Occipital lobe (tissue), 2 donors: Measurements from ENCODE around the gene ATP8B4. TPM values are rescaled to one million over a fixed set of nuclear protein-coding genes. Genes with fewer than 3 reads are reported as not detected.
"Not testable (repeated sequence)": the region's sequence is repeated elsewhere in the genome, so short reads cannot be mapped to it uniquely, and the experiment has no call there.

ENCODE experiments used
- DNase-seq: peaks from one replicate; lab custom pipeline; 2025; lab: John Stamatoyannopoulos, UW
- total RNA-seq: library from RNA; depleted of rRNA; stranded (reverse); fragments of >200 nt; gene quantifications from one replicate; pipeline ENCODE4 v1.2.3, GENCODE V29; 2014

Gene ATP8B4
- total RNA-seq, 1 donor from 2014 or later, result 6.6 TPM

GRCh38 chr15:50017522-50017921, 101.5 kb downstream of the ATP8B4 start:
- DNase-seq, result no peak

- DNase-seq, result no peak
Measured at GRCh38 chr15:50016951-50017350, 102.1 kb downstream of the ATP8B4 start.

DNA sequence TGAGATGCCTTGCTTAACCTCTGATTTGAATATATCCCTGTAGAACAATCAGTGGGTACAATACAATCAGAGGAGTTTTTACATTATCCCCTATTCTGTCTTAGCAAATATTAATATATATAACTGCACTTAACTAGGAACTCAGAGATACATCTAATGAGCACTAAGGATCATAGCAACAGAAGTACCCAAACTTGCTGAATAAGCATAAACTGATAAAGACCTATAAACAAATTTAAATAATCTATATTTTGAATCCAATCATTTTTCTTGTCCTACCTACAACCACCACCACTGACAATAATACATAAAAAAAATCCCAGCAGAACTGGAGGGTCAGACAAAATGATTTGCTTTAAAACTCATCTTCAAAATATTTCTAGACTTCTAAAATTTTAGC, 106.2 kb downstream of the ATP8B4 start:
- DNase-seq, result no peak

DNA sequence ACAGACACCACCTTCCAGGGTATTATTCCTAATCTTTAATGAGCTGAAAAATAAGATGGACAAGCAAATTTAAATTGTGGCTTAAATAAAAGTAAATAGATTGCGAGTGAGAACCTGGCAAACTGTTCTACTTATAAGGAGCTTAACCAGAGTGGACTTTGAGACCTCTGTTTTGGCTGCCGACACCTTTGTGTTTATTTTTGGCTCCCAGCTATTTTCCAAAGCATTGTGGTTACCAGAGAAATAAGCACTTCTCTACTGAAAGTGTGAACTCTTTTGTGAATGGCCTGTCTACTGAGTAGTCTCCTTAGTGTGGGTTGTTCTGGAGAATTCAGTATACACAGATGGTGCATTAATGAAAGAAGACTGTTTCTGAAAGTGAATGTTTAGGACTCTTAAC, 109.4 kb downstream of the ATP8B4 start:
- no peak for DNase-seq

DNA sequence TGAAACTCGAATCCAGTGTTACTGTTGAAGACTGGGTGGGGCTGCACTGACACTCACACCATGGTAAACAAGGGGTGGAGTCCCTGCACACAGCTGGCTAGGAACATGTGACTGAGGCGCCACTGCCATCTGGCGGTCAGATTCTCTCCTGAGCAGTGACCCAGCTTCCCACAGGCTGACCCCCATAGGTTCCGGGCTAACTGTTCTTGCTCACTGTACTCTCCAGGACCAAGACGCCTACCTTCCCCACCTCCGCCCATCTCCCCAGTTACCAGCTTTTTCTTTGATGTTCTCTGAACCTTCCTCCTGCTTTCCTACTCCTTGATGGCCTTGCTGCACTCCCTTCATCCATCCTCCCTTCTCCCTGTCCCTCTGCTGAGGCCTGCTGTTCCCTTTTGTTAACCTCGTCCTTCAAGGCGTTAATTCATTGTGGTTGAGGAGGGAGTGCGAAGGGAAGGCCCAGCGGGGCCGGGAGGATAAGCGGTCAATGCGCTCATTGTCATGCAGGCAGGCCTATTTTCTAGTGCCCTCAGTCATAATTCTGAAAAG, 115.2 kb downstream of the ATP8B4 start:
- DNase-seq, result peak; percentile 63

DNA sequence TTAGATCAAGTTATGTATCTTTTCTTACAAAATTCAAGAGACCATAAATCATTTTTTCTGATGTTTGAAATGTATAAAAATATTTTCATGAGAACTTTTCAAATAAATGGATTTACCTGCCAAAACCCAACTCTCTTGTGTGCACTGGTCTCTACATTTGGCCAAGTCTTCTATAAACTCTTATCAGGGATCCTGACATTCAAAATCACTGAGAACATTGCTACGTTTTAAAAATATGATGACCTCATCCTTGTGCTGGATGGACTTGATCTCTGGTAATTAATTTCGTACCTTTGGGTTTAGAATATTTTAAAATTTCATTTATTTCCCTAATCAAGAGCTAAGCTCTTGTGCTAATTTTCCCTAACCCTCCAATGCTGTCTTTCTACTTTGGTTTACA, 127.4 kb downstream of the ATP8B4 start:
- DNase-seq, result no peak

DNA sequence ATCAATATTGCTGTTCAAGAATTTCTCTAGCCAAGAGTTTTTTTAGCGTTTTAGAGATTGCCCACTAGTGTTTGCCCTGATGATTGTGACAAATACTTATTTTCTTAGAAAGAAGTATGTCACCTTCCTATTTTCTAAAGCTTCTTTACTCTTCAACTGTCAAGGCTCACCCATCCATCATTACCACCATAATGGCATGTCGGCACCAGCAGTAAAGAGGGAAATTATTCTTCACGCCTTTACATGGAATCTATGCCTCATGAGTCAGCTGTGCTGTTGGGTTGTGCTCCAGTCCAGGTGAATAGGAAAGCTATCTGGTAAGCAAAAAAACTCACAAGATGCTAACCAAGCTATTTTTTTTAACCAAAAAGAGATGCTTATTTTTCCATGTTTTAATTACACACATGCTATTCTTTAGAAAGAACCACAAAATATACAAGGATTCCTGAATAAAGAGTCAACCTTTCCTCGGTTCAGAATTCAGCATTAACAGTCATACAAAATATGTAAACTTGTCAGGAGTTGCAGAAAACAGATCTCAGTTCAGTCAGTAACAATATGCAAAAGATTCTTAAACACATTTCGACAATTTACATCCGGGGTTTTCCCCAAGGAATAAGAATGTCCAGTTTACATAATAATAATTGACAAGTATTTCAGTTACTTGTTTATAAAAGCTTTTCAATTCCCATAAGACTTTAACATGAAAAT, 128.0 kb downstream of the ATP8B4 start:
- DNase-seq, result no peak

DNA sequence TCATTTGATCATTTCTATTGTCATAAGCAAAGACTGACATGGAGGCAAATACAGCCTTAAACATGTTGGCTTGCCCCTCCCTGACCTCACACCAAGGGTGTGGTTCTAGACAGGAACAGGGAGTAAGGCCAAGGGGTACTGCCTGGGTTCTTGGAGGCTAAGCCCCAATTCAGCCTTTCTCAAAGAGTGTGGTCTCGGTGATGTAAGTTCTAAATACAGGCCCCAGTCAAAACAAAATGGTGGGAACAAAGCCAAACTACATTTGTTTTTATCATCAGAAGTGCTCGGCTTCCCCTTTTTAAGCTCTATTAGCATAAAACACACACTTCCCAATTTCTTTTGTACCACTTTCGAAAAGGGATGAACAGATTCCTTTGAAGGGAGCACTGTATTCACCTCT, 129.5 kb downstream of the ATP8B4 start:
- DNase-seq, result no peak

- no peak for DNase-seq
Measured at GRCh38 chr15:49988766-49989165, 130.3 kb downstream of the ATP8B4 start.

GRCh38 chr15:49987896-49988295, 131.1 kb downstream of the ATP8B4 start:
- DNase-seq, result no peak

DNA sequence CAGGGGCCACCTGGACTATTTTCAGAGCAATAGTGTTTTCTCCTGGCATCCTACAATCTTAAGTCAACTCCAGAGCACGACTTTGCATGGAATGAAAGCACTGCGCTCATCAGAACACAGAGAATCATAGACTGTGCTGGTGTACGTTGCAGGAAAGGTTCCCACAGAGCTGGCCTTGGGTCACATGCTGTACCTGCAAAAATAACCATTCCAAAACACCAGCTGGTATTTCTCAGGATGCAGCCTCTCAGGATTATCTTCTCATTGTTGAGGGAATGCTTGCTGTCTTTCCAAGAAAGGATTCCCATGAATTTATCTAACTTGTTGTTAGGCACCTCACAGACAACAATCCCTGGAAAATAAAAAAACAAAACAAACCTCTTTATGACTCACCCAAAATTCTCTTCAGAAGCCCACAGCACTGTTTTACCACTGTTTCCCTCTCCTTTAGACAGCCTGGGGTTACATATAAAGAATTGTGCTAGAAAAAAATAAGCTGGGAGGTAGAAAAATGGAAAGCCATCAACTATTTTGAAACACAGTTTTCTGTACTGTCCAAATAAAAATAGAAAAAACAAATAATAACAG, 131.7 kb downstream of the ATP8B4 start:
- DNase-seq, result no peak

GRCh38 chr15:49986326-49986725, 132.7 kb downstream of the ATP8B4 start:
- DNase-seq, result no peak

DNA sequence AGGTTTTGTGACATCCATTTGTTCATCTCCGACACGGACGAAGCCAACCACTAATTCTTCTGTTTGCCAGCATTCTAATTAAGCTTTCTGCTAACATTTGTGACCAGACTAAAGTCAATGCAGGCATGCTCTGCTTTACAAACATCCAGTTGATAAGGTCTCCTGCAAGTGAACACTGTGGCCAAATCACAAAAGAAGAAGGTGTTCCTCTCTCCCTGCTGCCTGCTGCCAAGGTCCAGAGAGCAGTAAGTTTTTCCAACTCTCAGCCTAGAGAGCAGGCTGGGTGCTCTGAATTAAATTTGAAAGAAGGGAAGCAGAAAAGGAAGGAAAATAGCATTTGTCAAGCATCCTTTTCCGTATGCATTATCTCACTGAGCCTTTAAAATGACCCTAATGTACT, 133.6 kb downstream of the ATP8B4 start:
- DNase-seq, result no peak

DNA sequence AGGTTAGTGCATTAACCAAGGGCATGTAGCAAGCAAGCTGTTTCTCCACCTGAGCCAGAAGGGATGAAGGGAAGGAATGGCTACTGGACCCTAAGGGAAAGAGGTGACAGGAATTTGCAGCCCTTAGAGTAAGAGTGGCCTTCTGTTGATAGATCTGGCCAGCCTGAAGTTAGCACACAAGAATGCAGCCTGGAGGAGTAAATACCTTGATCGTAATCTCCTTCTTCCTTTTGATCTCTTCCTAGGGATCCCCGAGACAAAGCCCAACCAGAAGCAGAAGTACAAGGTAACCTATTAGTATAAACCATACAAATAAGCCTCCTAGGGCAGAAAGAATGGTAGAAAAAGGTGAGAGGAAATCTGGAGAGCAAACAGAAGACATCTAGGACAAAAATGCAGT, 134.6 kb downstream of the ATP8B4 start:
- no peak for DNase-seq

DNA sequence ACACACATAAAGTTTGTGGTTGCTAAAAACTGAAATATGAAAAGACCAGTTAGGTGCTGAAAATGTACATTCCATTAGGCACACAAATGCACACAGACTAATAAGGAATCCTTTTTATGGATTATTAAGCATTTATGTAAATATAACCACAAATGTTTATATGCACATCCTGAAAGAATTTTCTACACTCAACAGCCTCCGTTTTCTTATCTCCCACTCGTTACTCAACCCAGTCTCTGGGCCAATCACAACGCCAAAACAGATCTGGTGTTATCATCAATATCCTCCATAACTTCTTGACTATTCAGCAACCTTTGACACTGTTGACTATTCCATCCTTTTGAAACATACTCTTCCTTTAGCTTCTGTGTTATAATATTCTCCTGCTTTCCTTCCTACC, 136.4 kb downstream of the ATP8B4 start:
- DNase-seq, result no peak

GRCh38 chr15:49979705-49980382, 139.2 kb downstream of the ATP8B4 start:
- DNase-seq, result no peak

GRCh38 chr15:49978121-49978520, 140.9 kb downstream of the ATP8B4 start:
- DNase-seq, result no peak

- DNase-seq, result no peak
Measured at GRCh38 chr15:49977306-49977705, 141.7 kb downstream of the ATP8B4 start.

- no peak for DNase-seq
Measured at GRCh38 chr15:49964551-49964950, 154.5 kb downstream of the ATP8B4 start.

GRCh38 chr15:49964061-49964460, 155.0 kb downstream of the ATP8B4 start:
- no peak for DNase-seq

- not testable (repeated sequence) for DNase-seq
Measured at GRCh38 chr15:49963033-49963772, 155.8 kb downstream of the ATP8B4 start.

DNA sequence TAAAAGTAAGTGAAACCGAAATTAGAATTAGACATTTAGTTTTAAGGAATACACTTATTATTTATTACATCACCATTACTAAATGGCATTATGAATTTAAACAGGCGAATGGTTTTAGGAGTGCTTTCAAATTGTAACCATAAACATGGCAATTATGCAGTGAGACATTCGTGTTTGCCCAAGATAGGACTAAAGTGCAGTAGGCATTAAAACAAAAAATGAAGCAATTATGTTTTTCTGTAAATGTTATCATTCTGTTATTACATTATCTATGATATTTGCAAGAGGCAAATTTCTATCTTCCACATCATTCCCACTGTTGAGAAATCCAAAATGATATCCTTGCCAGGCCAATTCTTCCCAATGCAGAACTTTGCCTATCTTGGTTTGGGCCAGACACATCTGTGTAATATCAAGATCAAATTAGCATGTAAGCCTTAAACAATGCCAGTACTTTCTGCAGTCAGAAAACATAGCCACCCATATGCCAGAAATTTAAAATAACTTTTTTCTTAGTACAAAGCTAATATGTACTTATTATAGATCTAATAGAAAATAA, 156.9 kb downstream of the ATP8B4 start:
- no peak for DNase-seq
